SK-N-SH treated with all-trans-retinoic acid at 6 μM for 48 hours (cell line): ENCODE results near the gene NFATC4.

Source experiments
- ATAC-seq: fragments of 200-7000 bp; cut with Tn5 transposase; 3 replicates; pipeline ENCODE4 v1.9.1; 2020; ENCODE audit warnings: mild to moderate bottlenecking, moderate library complexity
- ARNTL ChIP-seq: fragments of 450-650 bp; formaldehyde crosslinking; IDR thresholded peaks from 2 replicates; pipeline ENCODE4 v1.5.0; 2020; ENCODE audit warnings: low read depth, mild to moderate bottlenecking, moderate library complexity, borderline replicate concordance
- BACH2 ChIP-seq: fragments of 250-450 bp; sonication (Bioruptor Pico); IDR thresholded peaks from 2 replicates; pipeline ENCODE4 v1.9.0; 2021; ENCODE audit warnings: mild to moderate bottlenecking, borderline replicate concordance
- ESRRG ChIP-seq: fragments of 250-450 bp; sonication (Bioruptor Pico); IDR thresholded peaks from 2 replicates; pipeline ENCODE4 v1.6.1; 2021; ENCODE audit warnings: mild to moderate bottlenecking
- ISL1 ChIP-seq: fragments of 250-450 bp; sonication (Bioruptor Pico); IDR thresholded peaks from 2 replicates; pipeline ENCODE4 v2.1.2; 2022; ENCODE audit warnings: mild to moderate bottlenecking, moderate library complexity
- OSR1 ChIP-seq: fragments of 250-450 bp; sonication (Bioruptor Pico); IDR thresholded peaks from 2 replicates; pipeline ENCODE4 v1.8.0; 2022; ENCODE audit warnings: moderate library complexity, mild to moderate bottlenecking, inconsistent platforms
- PPARA ChIP-seq: fragments of 250-450 bp; sonication (Bioruptor Pico); IDR thresholded peaks from 2 replicates; pipeline ENCODE4 v1.5.0; 2020; ENCODE audit warnings: mild to moderate bottlenecking, borderline replicate concordance
- RARB ChIP-seq: fragments of 250-450 bp; sonication (Bioruptor Pico); IDR thresholded peaks from 2 replicates; pipeline ENCODE4 v1.8.0; 2021; ENCODE audit warnings: mild to moderate bottlenecking, moderate library complexity
- SNAI2 ChIP-seq: fragments of 250-450 bp; sonication (Bioruptor Pico); IDR thresholded peaks from 2 replicates; pipeline ENCODE4 v1.5.0; 2020; ENCODE audit warnings: mild to moderate bottlenecking, moderate library complexity
- TCF4 ChIP-seq: fragments of 250-450 bp; sonication (Bioruptor Pico); IDR thresholded peaks from 2 replicates; pipeline ENCODE4 v1.8.0; 2021; ENCODE audit warnings: mild to moderate bottlenecking, moderate library complexity, borderline replicate concordance
- TOX ChIP-seq: fragments of 250-450 bp; sonication (Bioruptor Pico); IDR thresholded peaks from 2 replicates; pipeline ENCODE4 v1.8.0; 2021; ENCODE audit warnings: mild to moderate bottlenecking, moderate library complexity, borderline replicate concordance
- ZC3H10 ChIP-seq: fragments of 250-450 bp; sonication (Bioruptor Pico); IDR thresholded peaks from 2 replicates; pipeline ENCODE4 v1.5.1; 2021; ENCODE audit warnings: mild to moderate bottlenecking, moderate library complexity
- ZFP3 ChIP-seq: fragments of 250-450 bp; sonication (Bioruptor Pico); IDR thresholded peaks from 2 replicates; pipeline ENCODE4 v1.5.0; 2020; ENCODE audit warnings: mild to moderate bottlenecking, moderate library complexity
- ZFP30 ChIP-seq: fragments of 450-650 bp; formaldehyde crosslinking; IDR thresholded peaks from 2 replicates; pipeline ENCODE4 v1.5.0; 2022; ENCODE audit warnings: mild to moderate bottlenecking, moderate library complexity
- ZNF565 ChIP-seq: fragments of 450-650 bp; formaldehyde crosslinking; conservative IDR thresholded peaks from 2 replicates; pipeline ENCODE4 v1.5.0; 2020; ENCODE audit warnings: low read depth, mild to moderate bottlenecking, moderate library complexity
- ZNF70 ChIP-seq: fragments of 450-650 bp; formaldehyde crosslinking; IDR thresholded peaks from 2 replicates; pipeline ENCODE4 v1.5.0; 2020; ENCODE audit warnings: mild to moderate bottlenecking, moderate library complexity
- TF ChIP-seq, protein P1 (sequence below): fragments of 250-450 bp; sonication (Bioruptor Pico); IDR thresholded peaks from 2 replicates; pipeline ENCODE4 v1.5.1; 2021; ENCODE audit warnings: mild to moderate bottlenecking, moderate library complexity
- TF ChIP-seq, protein P2 (sequence below): fragments of 250-450 bp; sonication (Bioruptor Pico); IDR thresholded peaks from 2 replicates; pipeline ENCODE4 v1.5.0; 2020; ENCODE audit warnings: mild to moderate bottlenecking, moderate library complexity
- TF ChIP-seq, protein P3 (sequence below): fragments of 250-450 bp; sonication (Bioruptor Pico); IDR thresholded peaks from 2 replicates; pipeline ENCODE4 v1.5.1; 2020; ENCODE audit warnings: low read depth, mild to moderate bottlenecking, moderate library complexity
- TF ChIP-seq, protein P4 (sequence below): fragments of 250-450 bp; sonication (Bioruptor Pico); IDR thresholded peaks from 2 replicates; pipeline ENCODE4 v1.8.0; 2020; ENCODE audit warnings: mild to moderate bottlenecking, moderate library complexity, borderline replicate concordance

The NFATC4 gene

DNA sequence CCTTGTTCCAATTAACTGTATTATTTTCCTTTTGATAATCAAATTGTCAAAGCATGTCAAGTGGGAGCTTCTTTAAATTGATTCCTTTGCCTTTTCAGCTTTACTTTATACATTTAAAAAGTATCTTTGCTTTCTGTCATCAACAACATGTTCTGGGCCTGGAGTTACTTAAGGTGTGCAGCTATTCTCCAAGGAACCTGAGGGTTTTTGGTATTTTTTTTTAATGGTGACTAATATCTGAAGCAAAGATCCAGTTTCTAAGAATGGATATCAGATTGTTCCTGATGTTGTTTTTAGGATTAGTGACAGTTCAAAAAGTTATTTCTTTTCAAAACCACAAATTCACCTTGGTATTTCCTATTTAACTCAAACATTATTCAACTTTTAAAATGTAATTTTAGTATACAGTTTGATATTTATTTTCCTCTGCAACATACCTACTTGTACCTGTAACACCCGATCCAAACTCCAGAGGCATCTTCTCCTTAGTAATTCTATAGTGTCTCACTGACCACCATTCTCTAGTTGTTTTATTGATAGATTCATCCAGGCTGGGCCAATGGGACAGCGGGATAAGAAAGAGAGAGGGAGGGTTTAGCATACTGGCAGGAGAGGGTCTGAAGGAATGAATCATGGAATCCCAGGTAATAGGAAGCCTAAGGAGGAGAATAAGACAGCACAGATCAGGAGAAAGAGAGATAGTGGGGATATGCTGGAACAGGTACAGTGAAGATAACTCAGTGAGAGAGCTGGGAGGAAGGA lies 58.3 kb downstream of the NFATC4 start:
- TF ChIP-seq, protein P1, sequence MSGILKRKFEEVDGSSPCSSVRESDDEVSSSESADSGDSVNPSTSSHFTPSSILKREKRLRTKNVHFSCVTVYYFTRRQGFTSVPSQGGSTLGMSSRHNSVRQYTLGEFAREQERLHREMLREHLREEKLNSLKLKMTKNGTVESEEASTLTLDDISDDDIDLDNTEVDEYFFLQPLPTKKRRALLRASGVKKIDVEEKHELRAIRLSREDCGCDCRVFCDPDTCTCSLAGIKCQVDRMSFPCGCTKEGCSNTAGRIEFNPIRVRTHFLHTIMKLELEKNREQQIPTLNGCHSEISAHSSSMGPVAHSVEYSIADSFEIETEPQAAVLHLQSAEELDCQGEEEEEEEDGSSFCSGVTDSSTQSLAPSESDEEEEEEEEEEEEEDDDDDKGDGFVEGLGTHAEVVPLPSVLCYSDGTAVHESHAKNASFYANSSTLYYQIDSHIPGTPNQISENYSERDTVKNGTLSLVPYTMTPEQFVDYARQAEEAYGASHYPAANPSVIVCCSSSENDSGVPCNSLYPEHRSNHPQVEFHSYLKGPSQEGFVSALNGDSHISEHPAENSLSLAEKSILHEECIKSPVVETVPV (CRISPR knock-in tag): no peak
- TF ChIP-seq, protein P2, sequence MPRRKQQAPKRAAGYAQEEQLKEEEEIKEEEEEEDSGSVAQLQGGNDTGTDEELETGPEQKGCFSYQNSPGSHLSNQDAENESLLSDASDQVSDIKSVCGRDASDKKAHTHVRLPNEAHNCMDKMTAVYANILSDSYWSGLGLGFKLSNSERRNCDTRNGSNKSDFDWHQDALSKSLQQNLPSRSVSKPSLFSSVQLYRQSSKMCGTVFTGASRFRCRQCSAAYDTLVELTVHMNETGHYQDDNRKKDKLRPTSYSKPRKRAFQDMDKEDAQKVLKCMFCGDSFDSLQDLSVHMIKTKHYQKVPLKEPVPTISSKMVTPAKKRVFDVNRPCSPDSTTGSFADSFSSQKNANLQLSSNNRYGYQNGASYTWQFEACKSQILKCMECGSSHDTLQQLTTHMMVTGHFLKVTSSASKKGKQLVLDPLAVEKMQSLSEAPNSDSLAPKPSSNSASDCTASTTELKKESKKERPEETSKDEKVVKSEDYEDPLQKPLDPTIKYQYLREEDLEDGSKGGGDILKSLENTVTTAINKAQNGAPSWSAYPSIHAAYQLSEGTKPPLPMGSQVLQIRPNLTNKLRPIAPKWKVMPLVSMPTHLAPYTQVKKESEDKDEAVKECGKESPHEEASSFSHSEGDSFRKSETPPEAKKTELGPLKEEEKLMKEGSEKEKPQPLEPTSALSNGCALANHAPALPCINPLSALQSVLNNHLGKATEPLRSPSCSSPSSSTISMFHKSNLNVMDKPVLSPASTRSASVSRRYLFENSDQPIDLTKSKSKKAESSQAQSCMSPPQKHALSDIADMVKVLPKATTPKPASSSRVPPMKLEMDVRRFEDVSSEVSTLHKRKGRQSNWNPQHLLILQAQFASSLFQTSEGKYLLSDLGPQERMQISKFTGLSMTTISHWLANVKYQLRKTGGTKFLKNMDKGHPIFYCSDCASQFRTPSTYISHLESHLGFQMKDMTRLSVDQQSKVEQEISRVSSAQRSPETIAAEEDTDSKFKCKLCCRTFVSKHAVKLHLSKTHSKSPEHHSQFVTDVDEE: no peak
- TF ChIP-seq SNAI2 (CRISPR knock-in tag): no peak
- no peak for TF ChIP-seq ZFP3
- TF ChIP-seq RARB: no peak
- TF ChIP-seq ARNTL (CRISPR knock-in tag): no peak
- TF ChIP-seq, protein P3, sequence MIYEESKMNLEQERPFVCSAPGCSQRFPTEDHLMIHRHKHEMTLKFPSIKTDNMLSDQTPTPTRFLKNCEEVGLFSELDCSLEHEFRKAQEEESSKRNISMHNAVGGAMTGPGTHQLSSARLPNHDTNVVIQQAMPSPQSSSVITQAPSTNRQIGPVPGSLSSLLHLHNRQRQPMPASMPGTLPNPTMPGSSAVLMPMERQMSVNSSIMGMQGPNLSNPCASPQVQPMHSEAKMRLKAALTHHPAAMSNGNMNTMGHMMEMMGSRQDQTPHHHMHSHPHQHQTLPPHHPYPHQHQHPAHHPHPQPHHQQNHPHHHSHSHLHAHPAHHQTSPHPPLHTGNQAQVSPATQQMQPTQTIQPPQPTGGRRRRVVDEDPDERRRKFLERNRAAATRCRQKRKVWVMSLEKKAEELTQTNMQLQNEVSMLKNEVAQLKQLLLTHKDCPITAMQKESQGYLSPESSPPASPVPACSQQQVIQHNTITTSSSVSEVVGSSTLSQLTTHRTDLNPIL (CRISPR knock-in tag): no peak
- no peak for TF ChIP-seq ZNF565 (CRISPR knock-in tag)
- TF ChIP-seq, protein P4, sequence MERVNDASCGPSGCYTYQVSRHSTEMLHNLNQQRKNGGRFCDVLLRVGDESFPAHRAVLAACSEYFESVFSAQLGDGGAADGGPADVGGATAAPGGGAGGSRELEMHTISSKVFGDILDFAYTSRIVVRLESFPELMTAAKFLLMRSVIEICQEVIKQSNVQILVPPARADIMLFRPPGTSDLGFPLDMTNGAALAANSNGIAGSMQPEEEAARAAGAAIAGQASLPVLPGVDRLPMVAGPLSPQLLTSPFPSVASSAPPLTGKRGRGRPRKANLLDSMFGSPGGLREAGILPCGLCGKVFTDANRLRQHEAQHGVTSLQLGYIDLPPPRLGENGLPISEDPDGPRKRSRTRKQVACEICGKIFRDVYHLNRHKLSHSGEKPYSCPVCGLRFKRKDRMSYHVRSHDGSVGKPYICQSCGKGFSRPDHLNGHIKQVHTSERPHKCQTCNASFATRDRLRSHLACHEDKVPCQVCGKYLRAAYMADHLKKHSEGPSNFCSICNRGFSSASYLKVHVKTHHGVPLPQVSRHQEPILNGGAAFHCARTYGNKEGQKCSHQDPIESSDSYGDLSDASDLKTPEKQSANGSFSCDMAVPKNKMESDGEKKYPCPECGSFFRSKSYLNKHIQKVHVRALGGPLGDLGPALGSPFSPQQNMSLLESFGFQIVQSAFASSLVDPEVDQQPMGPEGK: no peak
- no peak for ATAC-seq

DNA sequence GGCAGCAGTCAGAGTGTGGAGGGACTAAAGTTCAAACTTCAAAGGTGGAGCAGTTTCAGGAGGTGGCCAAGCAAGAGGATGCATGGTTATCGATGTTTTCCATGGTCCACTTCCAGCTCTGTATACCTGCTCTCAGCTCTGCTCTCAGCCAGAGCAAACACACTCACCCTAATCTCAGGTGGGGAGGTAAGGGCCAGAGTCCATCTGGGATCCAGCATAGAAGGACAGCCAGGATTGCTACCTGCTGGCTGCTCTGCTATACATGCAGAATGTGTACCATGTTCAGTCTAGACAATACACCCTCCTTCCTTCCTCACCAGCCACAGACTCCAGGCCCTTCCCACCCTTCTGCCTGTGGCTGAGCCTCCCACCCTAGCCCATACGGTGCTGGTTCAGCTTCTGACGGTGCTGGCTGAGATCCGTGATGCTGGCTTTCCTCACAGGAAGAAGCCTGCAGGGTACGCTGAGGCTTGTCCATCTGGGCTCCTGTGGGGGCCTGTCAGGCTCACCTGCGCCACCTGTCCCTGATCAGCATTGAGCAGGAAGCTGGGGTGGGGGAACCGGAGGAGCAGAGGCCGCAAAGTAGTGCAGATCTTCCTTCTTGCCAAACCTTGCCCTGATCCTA lies 59.0 kb downstream of the NFATC4 start:
- TF ChIP-seq ARNTL (CRISPR knock-in tag) (no peak), SNAI2 (CRISPR knock-in tag) (no peak), BACH2 (CRISPR knock-in tag) (no peak), ZFP30 (CRISPR knock-in tag) (no peak), RARB (no peak), ISL1 (CRISPR knock-in tag) (no peak), ESRRG (CRISPR knock-in tag) (no peak), ZNF565 (CRISPR knock-in tag) (no peak), ZC3H10 (CRISPR knock-in tag) (no peak), ZNF70 (no peak), ZFP3 (no peak), PPARA (CRISPR knock-in tag) (no peak), TCF4 (no peak), TOX (CRISPR knock-in tag) (no peak), OSR1 (no peak)
- TF ChIP-seq, protein P4: no peak
- TF ChIP-seq, protein P1 (CRISPR knock-in tag): no peak
- TF ChIP-seq, protein P3 (CRISPR knock-in tag): no peak
- ATAC-seq: no peak
